Activated T-cell treated with anti-CD3 and anti-CD28 coated beads for 4 hours (primary cell): Measurements from ENCODE around the gene CTDP1.
"Not testable (repeated sequence)": the region's sequence is repeated elsewhere in the genome, so short reads cannot be mapped to it uniquely, and the experiment has no call there.

Experiments
- DNase-seq: peaks from one replicate; pipeline ENCODE4 v3.0.0-alpha.2; 2020

The CTDP1 gene

GRCh38 chr18:79727211-79727610 is 47.6 kb downstream of the CTDP1 start:
- no peak for DNase-seq

GRCh38 chr18:79728931-79729586 is 49.5 kb downstream of the CTDP1 start:
- DNase-seq = no peak

GRCh38 chr18:79729611-79730010 is 50.0 kb downstream of the CTDP1 start:
- no peak for DNase-seq

- DNase-seq = no peak
These were observed 51.2 kb downstream of the CTDP1 start for GRCh38 chr18:79730804-79731203.

GRCh38 chr18:79731881-79732720 is 52.5 kb downstream of the CTDP1 start:
- not testable (repeated sequence) for DNase-seq

- no peak for DNase-seq
These were observed 53.1 kb downstream of the CTDP1 start for GRCh38 chr18:79732721-79733025.

- DNase-seq = no peak
These were observed 53.6 kb downstream of the CTDP1 start for GRCh38 chr18:79733135-79733701.

- DNase-seq = no peak
These were observed 54.6 kb downstream of the CTDP1 start for GRCh38 chr18:79733986-79734770.

- DNase-seq = no peak
These were observed 55.7 kb downstream of the CTDP1 start for GRCh38 chr18:79735071-79735980.

- no peak for DNase-seq
These were observed 56.6 kb downstream of the CTDP1 start for GRCh38 chr18:79736230-79736629.

GRCh38 chr18:79736846-79737245 is 57.2 kb downstream of the CTDP1 start:
- DNase-seq = no peak

GRCh38 chr18:79737426-79737825 is 57.8 kb downstream of the CTDP1 start:
- no peak for DNase-seq

- DNase-seq = no peak
These were observed 58.4 kb downstream of the CTDP1 start for GRCh38 chr18:79738041-79738461.

GRCh38 chr18:79738581-79739439 is 59.2 kb downstream of the CTDP1 start:
- no peak for DNase-seq

- DNase-seq = no peak
These were observed 59.8 kb downstream of the CTDP1 start for GRCh38 chr18:79739440-79739778.

GRCh38 chr18:79740047-79740446 is 60.4 kb downstream of the CTDP1 start:
- DNase-seq = not testable (repeated sequence)

- no peak for DNase-seq
These were observed 61.1 kb downstream of the CTDP1 start for GRCh38 chr18:79740521-79741361.

GRCh38 chr18:79741362-79741700 is 61.7 kb downstream of the CTDP1 start:
- no peak for DNase-seq

- no peak for DNase-seq
These were observed 62.5 kb downstream of the CTDP1 start for GRCh38 chr18:79742076-79742475.

- DNase-seq = no peak
These were observed 65.0 kb downstream of the CTDP1 start for GRCh38 chr18:79744625-79745024.

- DNase-seq = no peak
These were observed 67.1 kb downstream of the CTDP1 start for GRCh38 chr18:79746730-79747129.
